SK-N-MC (cell line): Measurements from ENCODE around the gene CXXC5.
"Not testable (repeated sequence)": the region's sequence is repeated elsewhere in the genome, so short reads cannot be mapped to it uniquely, and the experiment has no call there.

Experiments
- EZH2 ChIP-seq: fragments of 200-600 bp; sonication (generic); IDR thresholded peaks from one replicate; pipeline ENCODE4 v1.6.1; 2017; ENCODE audit warnings: antibody characterized with exemption
- POLR2AphosphoS5 ChIP-seq: IDR thresholded peaks from 2 replicates; pipeline ENCODE4 v1.6.1; 2012; ENCODE audit warnings: mild to moderate bottlenecking, low read depth, low read length, borderline replicate concordance

DNA sequence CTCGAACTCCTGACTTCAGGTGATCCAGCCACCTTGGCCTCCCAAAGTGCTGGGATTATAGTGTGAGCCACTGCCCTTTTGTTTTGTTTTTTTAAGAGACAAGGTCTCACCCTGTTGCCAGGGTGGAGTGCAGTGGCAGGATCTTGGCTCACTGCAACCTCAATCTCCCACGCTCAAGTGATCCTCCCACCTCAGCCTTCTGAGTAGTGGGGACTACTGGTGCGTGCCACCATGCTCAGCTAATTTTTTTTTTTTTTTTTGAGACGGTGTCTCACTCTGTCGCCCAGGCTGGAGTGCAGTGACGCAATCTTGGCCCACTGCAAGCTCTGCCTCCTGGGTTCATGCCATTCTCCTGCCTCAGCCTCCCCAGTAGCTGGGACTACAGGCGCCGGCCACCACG is 79.5 kb downstream of the CXXC5 start:
- TF ChIP-seq EZH2, POLR2AphosphoS5: not testable (repeated sequence)
